HG03196 (cell line): ENCODE measurements around the gene STK10.
"Not testable (repeated sequence)": the region's sequence is repeated elsewhere in the genome, so short reads cannot be mapped to it uniquely, and the experiment has no call there.

Experiments
- ATAC-seq: cut with Tn5 transposase; IDR thresholded peaks from one replicate; pipeline ENCODE4 v1.9.1; 2021; ENCODE audit not compliant: unreplicated experiment

STK10 gene

GRCh38 chr5:172028167-172028566, 159.9 kb downstream of the STK10 start:
- ATAC-seq, result no peak

GRCh38 chr5:172020110-172020786, 167.8 kb downstream of the STK10 start:
- not testable (repeated sequence) for ATAC-seq

- no peak for ATAC-seq
Measured at GRCh38 chr5:172015346-172015745, 172.7 kb downstream of the STK10 start.

- no peak for ATAC-seq
Measured at GRCh38 chr5:172010278-172010677, 177.7 kb downstream of the STK10 start.

- no peak for ATAC-seq
Measured at GRCh38 chr5:172009536-172010270, 178.3 kb downstream of the STK10 start.

GRCh38 chr5:172008689-172009141, 179.3 kb downstream of the STK10 start:
- no peak for ATAC-seq

GRCh38 chr5:172008111-172008455, 179.9 kb downstream of the STK10 start:
- no peak for ATAC-seq

- ATAC-seq, result no peak
Measured at GRCh38 chr5:172007175-172008110, 180.6 kb downstream of the STK10 start.

GRCh38 chr5:172006321-172007174, 181.5 kb downstream of the STK10 start, which contains the start of gene FBXW11:
FBXW11 (minus strand) TSS chr5:172006638; CDS start chr5:172006502, 136 bp downstream.
- peak; percentile 74 for ATAC-seq

- peak; percentile 3 for ATAC-seq
Measured at GRCh38 chr5:172005708-172006320, 182.2 kb downstream of the STK10 start.

GRCh38 chr5:172004824-172005237, 183.2 kb downstream of the STK10 start:
- no peak for ATAC-seq

- ATAC-seq, result no peak
Measured at GRCh38 chr5:172003746-172004145, 184.3 kb downstream of the STK10 start.

- no peak for ATAC-seq
Measured at GRCh38 chr5:172002840-172003512, 185.0 kb downstream of the STK10 start.

GRCh38 chr5:172002310-172002709, 185.7 kb downstream of the STK10 start:
- no peak for ATAC-seq

GRCh38 chr5:171999877-172000276, 188.1 kb downstream of the STK10 start:
- peak; percentile 49 for ATAC-seq

- ATAC-seq, result no peak
Measured at GRCh38 chr5:171999100-171999499, 188.9 kb downstream of the STK10 start.

- ATAC-seq, result no peak
Measured at GRCh38 chr5:171997011-171997410, 191.0 kb downstream of the STK10 start.

GRCh38 chr5:171992813-171993212, 195.2 kb downstream of the STK10 start:
- no peak for ATAC-seq

GRCh38 chr5:171992305-171992704, 195.7 kb downstream of the STK10 start:
- no peak for ATAC-seq
